Tibial nerve (tissue), 3 donors: ENCODE measurements around the gene PIR.

Experiments used
- CTCF ChIP-seq, 5 experiments: fragments of 200-600 bp in 3 of 5; fragments of 450-650 bp in 2 of 5; sonication (generic) in 3 of 5; IDR thresholded peaks; one replicate each; pipeline ENCODE4 v1.5.1; 2016 to 2019; ENCODE audit warnings: antibody characterized with exemption in 5 of 5, mild to moderate bottlenecking in 3 of 5, moderate library complexity in 2 of 5
- POLR2A ChIP-seq, 2 donors: fragments of 450-650 bp; IDR thresholded peaks; one replicate each; pipeline ENCODE4 v1.6.1; 2017; ENCODE audit warnings: antibody characterized with exemption in 2 of 2, mild to moderate bottlenecking in 2 of 2, moderate library complexity in 2 of 2

DNA sequence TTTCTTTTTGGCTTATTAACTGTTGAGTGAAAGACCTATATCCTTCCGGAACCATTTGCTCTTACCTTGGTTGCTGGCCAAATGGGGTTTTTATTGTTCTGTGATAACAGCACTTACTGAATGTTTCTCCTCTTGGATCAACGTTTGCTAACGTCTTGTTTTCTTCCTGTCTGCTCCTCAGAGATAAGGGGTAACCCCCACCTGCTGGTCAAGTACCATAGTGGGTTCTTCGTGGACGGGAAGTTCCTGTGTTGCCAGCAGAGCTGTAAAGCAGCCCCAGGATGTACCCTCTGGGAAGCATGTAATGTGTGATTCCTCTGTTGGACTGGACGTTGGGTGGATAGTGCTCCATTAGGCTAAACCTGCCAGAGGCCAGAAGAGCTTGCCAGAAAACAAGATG is 22.8 kb upstream of the PIR start:
- TF ChIP-seq CTCF (IDR thresholded peaks at IDR 0.05) (no peak), POLR2A (IDR thresholded peaks at IDR 0.05) (no peak)
